ENCODE measurements around the gene FYTTD1. TPM values are rescaled to one million over a fixed set of nuclear protein-coding genes. Genes with fewer than 3 reads are reported as not detected.

Gene FYTTD1
- total and polyA plus RNA-seq, 9 donors = 16.8 to 70.5 (median 52.0) TPM

DNA sequence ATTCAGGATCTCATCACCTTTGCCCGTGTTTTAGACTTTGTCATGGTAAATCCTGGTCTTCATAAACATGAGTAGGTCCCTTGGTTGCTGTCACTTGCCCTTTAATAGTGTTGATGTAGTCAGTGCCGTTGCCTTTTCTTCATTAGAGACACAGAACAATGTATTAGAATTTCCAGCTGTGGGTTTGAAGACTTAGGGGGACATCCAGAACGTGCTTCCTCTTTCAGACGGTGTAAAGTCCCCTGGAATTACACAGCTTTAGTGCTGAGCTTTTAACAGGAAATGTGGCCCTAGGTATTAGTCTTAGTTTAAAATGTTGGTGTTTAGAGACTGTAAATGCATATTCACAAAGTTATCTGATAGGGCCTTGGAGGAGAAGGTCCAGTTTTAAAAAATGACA is 32.5 kb downstream of the FYTTD1 start:
- intact Hi-C loops (cut with DNase I) = no loop called here

DNA sequence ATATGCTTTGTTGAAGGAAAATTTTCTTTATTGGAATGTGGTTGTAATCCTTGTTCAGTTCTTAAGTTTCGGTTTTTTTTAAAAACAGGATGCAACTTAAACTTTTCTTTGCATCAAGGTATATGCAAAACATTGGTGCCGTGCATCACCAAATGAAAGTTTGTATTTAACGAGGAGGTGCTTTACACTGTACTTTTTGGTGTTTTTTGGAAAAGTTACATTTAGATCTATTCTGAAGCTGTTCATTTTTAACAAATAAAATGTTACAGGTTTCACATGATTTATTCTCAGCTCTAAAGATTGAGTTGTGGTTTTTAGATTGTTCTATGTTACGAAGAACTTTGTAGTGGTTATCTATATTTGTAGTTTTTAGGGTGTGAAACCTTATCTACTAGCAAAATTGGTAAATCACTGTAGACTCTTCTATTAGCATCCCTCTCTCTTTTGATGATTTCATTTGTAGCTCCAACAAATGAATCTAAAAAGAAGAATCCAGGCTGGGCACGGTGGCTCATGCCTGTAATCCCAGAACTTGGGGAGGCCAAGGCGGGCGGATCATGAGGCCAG is 34.4 kb downstream of the FYTTD1 start:
- no peak overlapping the region for H3K4me3 ChIP-seq
- no peaks in the 10 kb centered on the region for H3K27me3 ChIP-seq
- TF ChIP-seq, protein P1, sequence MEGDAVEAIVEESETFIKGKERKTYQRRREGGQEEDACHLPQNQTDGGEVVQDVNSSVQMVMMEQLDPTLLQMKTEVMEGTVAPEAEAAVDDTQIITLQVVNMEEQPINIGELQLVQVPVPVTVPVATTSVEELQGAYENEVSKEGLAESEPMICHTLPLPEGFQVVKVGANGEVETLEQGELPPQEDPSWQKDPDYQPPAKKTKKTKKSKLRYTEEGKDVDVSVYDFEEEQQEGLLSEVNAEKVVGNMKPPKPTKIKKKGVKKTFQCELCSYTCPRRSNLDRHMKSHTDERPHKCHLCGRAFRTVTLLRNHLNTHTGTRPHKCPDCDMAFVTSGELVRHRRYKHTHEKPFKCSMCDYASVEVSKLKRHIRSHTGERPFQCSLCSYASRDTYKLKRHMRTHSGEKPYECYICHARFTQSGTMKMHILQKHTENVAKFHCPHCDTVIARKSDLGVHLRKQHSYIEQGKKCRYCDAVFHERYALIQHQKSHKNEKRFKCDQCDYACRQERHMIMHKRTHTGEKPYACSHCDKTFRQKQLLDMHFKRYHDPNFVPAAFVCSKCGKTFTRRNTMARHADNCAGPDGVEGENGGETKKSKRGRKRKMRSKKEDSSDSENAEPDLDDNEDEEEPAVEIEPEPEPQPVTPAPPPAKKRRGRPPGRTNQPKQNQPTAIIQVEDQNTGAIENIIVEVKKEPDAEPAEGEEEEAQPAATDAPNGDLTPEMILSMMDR (IDR thresholded peaks at IDR 0.05) = no peak
- TF ChIP-seq POLR2A (IDR thresholded peaks at IDR 0.05) (no peak), EP300 (IDR thresholded peaks at IDR 0.05) (no peak)
- no peak for DNase-seq
- H3K27ac ChIP-seq = no peak overlapping the region
- no peaks in the 10 kb centered on the region for H3K36me3 ChIP-seq
- no peaks in the 10 kb centered on the region for H3K9me3 ChIP-seq
- intact Hi-C loops (cut with DNase I) = no loop called here
- 92 to 97% (median 95%) methylated on average over 7 of the region's 7 CpGs for WGBS, 3 donors
- no peaks in the 10 kb centered on the region for H3K4me1 ChIP-seq (ENCODE audit: insufficient read depth)

More for the DNA sequence above, 32.5 kb downstream of the FYTTD1 start:
- TF ChIP-seq POLR2A (IDR thresholded peaks at IDR 0.05) (no peak), EP300 (IDR thresholded peaks at IDR 0.05) (no peak)
- TF ChIP-seq, protein P1 (IDR thresholded peaks at IDR 0.05) = no peak
- Histone ChIP-seq H3K4me3 (no peak overlapping the region), H3K27ac (no peak overlapping the region), H3K27me3 (no peaks in the 10 kb centered on the region), H3K4me1 (ENCODE audit: insufficient read depth) (no peaks in the 10 kb centered on the region), H3K9me3 (no peaks in the 10 kb centered on the region), H3K36me3 (no peaks in the 10 kb centered on the region)
- WGBS, 3 donors = 87 to 91% (median 89%) methylated on average over 4 of the region's 4 CpGs
- DNase-seq = no peak

DNA sequence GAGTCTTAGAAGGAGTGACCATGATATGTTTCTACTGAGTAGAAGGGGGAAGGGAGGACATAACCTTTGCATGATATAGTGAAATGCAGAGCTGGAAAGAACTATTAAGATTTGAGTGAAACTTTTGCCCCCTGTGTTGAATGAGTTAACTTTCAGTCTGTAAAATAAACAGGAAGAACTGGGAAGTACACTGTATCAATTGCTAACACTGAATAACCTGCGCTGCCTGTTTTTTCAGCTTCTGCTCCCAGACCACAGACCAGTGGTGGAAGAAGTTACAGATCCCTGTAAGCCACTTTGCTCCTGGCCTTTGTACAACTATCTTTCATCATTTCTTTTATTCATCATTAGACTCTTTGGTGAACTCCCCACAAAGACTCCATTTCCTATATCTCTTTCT is 37.7 kb downstream of the FYTTD1 start:
- DNase-seq = no peak
- Histone ChIP-seq H3K9me3 (no peaks in the 10 kb centered on the region), H3K36me3 (no peaks in the 10 kb centered on the region), H3K27me3 (no peaks in the 10 kb centered on the region), H3K4me1 (ENCODE audit: insufficient read depth) (peaks cover 1% of the 10 kb centered on the region), H3K27ac (no peak overlapping the region), H3K4me3 (no peak overlapping the region)
- TF ChIP-seq, protein P1 (IDR thresholded peaks at IDR 0.05) = no peak
- TF ChIP-seq EP300 (IDR thresholded peaks at IDR 0.05) (no peak), POLR2A (IDR thresholded peaks at IDR 0.05) (no peak)
- intact Hi-C loops (cut with DNase I) = no loop called here
- WGBS, 3 donors = 65 to 88% (median 84%) methylated on average over 1 of the region's 1 CpG

DNA sequence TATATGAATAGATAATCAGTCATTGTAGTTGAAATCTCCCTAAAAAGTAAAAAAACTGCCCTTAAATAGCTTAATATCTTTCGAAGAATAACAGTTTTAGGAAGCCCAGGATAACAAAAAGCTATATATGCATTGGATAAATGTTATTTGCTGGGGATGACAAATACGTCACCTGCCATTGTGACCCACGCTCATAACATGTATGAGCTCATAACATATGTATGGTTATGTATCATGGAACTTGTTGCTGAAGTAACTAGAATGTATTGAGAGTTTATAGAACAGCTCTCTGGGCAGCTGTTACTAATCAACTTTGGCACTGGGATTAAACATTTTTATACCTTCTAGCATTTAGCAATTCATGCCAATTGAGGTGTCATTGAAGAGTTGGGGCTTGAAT is 39.6 kb downstream of the FYTTD1 start:
- no peak overlapping the region for H3K4me3 ChIP-seq
- intact Hi-C loops (cut with DNase I) = no loop called here
- WGBS, 3 donors = 92 to 96% (median 93%) methylated on average over 3 of the region's 3 CpGs
- H3K27me3 ChIP-seq = no peaks in the 10 kb centered on the region
- TF ChIP-seq, protein P1 (IDR thresholded peaks at IDR 0.05) = no peak
- TF ChIP-seq EP300 (IDR thresholded peaks at IDR 0.05) = no peak
- TF ChIP-seq POLR2A (IDR thresholded peaks at IDR 0.05) = no peak
- H3K36me3 ChIP-seq = no peaks in the 10 kb centered on the region
- H3K9me3 ChIP-seq = no peaks in the 10 kb centered on the region
- peaks cover 6% of the 10 kb centered on the region for H3K4me1 ChIP-seq (ENCODE audit: insufficient read depth)
- H3K27ac ChIP-seq = no peak overlapping the region
- no peak for DNase-seq

All from ovary (tissue), 9 donors.